Measurements from ENCODE around the gene AGFG1.
A peak's percentile ranks its signal among the peaks of the same experiment; 100 is the strongest.

The AGFG1 gene, protein sequence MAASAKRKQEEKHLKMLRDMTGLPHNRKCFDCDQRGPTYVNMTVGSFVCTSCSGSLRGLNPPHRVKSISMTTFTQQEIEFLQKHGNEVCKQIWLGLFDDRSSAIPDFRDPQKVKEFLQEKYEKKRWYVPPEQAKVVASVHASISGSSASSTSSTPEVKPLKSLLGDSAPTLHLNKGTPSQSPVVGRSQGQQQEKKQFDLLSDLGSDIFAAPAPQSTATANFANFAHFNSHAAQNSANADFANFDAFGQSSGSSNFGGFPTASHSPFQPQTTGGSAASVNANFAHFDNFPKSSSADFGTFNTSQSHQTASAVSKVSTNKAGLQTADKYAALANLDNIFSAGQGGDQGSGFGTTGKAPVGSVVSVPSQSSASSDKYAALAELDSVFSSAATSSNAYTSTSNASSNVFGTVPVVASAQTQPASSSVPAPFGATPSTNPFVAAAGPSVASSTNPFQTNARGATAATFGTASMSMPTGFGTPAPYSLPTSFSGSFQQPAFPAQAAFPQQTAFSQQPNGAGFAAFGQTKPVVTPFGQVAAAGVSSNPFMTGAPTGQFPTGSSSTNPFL

DNA sequence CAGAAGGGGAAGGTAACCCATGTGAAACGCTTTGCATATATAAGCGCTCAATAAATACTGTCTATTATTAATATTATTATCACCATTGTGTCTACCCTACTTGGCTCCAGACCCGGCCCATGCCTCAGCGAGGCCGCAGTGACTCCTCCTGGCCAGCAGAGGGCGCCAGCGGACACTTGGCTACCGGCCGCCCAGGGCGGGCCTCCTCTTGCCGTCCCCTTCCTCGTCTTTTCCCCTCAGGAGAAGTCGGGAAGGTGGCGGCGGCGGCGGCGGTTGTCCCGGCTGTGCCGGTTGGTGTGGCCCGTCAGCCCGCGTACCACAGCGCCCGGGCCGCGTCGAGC is at the start of gene AGFG1:
AGFG1 (plus strand) TSS at position 233 of the 341 bp plus-strand sequence. CDS start 266 bp downstream, outside the sequence.
- DNase-seq, result peak; percentile 84

DNA sequence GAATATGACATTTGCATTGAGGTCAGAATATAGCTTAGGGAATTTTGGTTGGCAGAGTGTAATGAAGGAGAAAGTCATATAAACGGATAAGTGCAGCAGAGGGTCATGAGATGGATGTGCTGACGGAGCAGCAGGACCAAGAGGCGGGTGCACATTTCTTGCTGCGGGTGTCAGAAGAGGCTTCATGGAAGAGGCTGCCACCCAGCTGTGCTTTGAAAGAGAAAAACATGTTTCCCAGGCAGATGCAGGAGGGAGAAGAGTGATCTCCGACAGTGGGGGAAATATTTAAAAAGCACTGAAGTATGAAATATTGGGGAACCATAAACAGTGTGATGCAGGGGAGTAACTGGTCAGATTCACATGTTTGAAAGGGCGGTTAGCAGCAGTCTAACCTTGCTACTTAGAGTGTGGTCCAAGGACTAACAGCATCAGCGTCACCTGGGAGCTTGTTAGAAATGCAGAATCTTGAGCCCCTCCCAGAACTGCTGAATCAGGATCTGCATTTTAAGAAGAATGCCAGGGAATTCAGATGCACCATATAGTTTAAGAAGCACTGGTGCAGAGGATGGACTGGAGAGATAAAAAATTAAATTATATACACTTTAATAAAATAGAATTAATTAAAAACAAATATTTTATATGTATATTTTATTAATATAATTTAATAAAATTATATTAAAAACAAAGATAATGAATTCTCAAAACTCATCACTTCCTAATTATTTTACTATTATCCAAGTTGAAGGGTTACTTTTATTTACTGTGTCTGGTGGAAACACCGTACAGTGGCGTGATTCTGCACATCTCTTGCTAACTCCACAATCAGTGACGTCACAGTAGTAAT is 48.1 kb upstream of the AGFG1 start:
- DNase-seq, result no peak

DNA sequence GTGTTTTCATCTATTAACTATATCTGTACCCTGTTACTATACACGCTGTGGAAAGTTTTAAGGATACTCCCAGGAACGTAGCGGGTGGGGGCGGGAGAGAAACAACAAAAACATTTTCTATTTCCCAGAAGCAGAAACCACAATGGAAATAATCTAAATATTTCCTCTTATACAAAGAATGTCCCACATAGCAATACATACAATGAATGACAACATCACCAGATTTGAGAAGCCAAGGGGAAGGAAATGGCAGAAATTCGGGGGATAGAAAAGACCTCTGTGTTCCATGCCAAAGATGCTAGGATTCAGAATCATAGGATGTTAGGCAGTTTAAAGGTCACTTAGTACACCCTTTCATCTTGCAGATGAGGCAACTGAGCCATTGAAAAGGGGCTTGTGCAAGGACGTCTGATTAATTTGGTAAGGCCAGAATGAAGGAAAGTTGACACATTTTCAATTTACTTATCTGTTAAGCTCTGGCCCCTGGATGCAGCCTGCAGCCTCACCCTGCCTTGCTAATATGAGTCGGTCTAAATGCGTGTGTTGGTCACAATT is 43.1 kb upstream of the AGFG1 start:
- no peak for DNase-seq

DNA sequence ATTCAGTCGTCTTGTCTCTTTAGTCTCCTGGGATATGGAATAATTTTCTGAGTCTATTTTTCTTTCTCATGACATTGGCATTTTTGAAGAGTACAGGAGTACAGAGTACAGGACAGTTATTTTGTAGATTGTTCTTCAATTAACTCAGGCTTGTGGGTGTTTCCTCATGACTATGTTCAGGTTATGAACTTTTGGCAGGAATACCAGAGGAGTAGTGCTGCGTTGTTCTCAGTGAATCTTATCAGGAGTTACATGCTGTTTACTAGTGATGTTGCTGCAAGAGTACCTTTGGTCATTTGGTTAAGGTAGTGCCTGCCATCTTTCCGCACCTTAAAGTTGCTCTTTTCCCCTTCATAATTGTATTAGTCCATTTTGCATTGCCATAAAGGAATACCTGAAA is 41.3 kb upstream of the AGFG1 start:
- no peak for DNase-seq

DNA sequence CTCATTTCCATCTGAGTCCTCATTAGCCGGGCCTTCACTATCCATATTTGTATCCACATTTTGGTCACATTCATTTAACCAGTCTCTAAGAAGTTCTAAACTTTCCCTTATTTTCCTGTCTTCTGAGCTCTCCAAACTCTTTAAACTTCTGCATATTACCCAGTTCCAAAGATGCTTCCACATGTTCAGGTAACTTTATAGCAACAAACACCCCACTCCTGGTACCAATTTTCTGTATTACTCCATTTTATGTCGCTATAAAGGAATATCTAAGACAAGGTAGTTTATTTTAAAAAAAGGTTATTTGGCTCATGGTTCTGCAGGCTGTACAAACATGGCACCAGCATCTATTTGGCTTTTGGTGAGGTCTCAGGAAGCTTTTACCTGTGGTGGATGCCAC is 38.8 kb upstream of the AGFG1 start:
- DNase-seq, result no peak

DNA sequence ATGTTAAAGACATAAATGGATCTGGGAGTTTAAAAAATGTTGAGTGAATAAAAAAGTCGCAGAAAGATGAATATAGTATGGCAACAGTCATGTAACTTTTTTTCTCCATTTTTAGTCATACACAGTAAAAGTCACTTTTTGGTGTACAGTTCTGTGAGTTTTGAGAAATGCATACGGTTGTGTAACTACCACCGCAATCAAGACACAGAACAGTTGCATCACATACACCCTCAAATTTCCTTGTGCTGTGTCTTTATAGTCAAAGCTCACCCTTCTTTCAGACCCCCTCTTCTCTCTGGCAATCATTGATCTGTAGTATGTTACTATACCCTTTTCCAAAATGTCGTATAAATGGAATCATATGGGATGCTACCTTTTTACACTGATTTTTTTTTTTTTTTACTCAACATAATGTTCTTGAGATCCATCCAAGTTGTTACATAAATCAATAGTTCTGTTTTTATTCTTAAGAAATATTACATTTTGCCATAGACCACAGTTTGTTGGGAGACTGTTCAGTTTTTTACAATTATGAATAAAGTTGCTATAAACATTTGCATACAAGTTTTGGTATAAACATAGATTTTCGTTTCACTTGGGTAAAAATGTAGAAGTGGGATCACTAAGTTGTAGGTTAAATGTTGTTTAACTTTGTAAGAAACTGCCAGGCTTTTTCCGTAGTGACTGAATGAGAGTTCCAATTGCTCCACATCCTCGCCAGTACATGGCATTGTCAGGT is 35.4 kb upstream of the AGFG1 start:
- DNase-seq, result no peak

DNA sequence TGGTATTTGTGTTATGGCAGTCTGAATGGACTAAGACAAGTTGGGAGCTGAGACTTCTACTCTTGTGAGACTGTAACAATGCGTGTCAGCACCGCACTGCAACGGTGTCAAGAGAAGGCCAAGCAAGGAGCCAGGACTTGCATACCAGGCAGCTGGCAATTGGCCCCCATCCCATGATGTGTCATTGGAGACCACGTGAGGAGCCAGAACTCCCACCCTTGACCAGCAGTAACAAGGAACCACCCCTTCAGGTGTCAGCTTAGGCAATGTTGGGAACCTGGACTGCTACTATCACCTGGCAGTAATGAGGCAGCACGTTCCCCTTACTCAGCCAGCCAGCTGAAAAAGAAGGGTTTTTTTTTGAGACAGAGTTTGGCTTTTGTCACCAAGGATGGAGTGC is 32.7 kb upstream of the AGFG1 start:
- DNase-seq, result no peak

DNA sequence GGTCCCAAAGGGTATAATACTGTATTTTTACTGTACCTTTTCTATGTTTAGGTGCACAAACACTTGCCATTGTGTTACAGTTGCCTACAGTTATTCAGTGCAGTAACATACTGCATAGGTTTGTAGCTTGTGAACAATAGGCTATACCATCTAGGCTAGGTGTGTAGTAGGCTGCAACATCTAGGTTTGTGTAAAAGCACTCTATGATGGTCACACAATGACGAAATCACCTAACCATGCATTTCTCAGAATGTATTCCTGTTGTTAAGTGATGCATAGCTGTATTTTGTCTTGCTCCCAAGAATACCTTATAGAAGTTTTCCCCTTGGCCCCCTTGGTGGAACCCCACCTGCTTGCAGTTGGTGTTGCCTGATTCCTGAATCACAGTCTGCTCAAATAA is 29.3 kb upstream of the AGFG1 start:
- no peak for DNase-seq

DNA sequence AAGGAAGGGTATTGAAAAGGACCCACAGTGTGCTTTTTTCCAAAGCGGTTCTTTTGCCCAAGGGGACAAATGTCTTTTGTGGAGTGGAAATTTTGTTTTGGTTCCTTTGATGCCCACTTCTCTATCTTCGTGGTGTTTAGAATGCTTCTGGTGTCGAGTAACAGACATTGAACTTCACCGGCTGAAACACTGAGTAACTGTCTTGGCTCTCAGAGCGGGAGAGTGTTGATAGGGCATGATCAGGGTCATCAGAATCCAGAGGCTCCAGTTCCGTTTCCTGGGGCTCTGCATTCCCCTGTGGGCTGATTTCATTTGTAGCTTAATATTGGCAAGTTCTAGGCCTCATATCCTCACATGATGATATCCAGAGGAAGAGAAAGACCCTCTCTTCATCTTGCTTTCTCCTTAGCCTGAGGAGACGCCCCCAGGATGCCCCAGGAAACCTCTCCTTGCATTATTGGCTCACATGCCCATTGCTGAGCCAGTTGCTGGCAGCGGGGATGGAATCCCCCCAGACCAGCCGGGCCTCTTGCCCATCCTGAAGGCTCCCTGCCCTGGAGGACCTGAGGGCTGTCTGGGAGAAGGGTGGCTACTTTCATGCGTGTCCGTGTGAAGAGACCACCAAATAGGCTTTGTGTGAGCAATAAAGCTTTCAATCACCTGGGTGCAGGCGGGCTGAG is 27.9 kb upstream of the AGFG1 start:
- no peak for DNase-seq

DNA sequence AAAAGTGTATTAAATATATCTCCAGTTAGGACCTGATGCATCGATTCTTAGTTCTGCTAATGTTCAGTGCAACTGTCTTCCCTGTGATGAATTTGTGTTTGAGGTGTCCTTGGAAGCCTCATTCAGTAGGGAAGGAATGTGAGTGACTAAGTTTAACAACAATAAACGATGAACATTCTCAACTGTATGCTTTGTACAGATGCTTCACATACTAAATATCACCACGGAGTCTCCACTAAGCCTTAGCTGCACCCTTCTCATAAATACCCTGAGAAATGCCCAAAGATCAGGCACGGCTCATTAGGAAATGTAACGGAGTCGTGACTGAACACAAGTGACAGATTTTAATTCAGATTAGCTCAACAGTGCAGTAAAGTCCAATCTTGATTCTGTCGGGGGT is 24.4 kb upstream of the AGFG1 start:
- no peak for DNase-seq

DNA sequence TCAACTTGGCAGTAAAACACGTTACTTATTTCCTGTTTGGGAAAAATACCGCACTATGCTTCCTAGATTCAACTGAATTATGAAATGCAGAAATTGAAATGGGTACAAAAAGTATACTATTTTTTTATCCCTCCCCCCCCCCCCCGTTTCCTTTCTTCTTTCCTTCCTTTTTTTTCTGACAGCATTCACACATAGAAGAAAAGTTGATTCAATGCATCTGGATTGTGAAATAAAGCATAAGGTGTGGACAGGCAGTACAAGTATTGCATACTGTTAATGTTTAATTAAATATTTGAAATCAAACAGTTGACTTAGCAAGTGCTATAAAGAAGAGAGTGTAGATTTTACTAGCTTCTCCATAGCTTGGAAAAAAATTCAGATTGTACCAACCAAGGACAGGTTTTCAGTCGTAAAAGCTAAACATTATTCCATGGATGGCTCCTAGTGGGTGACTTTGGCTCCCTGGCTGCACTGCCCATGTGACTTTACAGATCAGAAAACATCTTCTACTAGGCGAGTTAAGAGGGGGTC is 21.6 kb upstream of the AGFG1 start:
- DNase-seq, result no peak

DNA sequence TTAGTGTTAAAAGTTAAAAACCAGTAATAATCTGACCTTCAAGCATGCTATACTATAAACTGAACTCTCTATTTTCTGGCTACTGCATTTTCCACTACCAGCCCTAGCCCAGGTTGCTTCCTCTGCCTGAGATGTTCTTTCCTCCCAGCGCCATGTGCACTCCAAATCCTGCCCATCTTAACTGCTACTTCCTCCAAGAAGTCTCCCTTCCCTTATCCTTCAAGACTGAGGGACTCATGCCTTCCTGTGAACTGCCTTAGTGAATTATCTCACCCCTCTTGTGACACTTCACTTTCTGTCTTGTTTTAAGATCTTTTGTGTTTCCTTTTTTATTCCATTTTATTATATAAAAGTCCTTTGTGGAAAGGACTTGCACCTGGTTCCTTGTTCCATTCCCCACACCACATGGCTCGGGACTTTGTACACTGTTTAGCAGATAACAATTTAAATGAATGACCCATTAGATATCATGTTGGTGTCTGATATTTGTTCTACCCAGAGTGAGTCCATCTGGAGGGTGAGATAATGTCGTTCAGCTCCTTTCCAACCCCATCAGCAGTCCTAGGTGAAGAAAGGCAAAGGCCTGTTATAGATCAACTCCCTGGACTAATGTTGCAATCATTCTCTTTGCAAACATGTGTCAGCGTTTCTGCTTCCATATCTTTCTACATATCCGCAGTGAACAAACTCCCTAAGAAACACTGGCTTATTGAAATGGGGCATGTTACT is 20.9 kb upstream of the AGFG1 start:
- DNase-seq, result no peak

DNA sequence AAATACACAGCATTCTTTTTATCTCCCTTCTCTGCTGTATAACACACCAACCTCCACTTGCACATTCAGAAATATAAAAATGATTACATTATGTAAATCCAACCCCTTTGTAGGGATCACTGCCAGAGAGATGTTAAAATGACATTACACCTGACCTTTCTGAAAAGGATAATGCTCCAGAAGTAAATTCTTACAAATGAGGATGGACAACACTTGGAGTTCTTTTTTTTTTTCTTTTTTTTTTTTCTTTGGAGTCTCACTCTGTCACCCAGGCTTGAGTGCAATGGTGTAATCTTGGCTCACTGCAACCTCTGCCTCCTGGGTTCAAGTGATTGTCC is 20.3 kb upstream of the AGFG1 start:
- DNase-seq, result no peak

DNA sequence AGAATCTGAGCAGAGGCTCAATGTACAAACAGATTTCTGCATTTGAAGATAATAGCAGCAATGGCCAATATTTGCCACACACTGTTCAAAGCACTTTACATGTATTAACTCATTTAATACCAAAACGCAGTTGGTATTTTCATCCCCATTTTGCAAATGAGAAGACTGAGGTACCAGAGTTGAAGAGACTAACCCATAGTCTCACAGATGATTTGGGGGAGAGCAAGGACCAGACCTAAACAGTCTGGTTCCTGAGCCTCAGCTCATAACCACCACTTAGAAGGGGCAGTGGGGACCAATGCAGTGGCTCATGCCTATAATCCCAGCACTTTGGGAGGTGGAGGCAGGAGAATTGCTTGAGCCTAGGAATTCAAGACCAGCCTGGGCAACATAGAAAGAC is 18.1 kb upstream of the AGFG1 start:
- no peak for DNase-seq

DNA sequence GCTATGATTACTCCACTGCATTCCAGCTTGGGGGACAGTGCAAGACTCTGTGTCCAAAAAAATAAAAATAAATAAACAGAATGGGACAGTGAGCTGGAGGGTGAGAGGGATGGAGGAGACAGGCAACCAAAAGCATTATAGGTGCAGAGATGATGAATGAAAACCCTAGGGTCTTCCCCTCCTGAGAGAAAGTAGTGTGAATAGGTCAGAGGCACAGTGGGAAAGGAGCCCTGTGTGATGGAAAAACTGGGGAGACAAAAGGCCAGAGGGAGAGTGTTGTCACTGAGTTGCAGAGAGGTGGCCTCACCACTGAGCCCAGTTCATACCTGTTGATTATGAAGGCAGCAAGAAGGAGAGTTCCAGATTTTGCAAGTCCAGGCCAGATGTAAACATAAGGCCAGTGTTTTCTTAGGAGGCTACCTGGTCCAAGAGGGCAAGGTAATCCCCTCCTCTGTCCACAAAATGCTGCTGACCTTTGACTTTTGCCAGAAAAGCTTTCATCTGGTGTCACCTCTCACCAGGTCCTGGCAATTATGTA is 17.6 kb upstream of the AGFG1 start:
- no peak for DNase-seq

DNA sequence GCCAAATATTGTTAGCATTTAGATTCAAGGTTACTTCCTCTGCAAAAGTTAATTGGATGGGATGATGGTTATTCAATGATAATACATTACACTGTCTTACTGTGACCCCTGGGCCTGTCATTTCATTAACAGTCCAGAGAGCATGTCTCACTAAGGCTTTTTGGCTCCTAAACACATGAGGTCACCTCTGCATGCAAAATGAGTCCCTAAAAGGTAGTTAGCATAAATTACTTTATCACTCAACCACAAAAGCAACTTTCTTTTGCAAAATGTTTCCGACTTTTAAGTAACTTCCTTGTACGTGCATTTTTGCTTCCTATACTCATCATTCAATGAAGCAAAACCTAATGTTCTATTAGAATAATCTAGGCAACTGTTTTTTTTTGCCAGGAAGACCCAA is 16.8 kb upstream of the AGFG1 start:
- DNase-seq, result no peak

DNA sequence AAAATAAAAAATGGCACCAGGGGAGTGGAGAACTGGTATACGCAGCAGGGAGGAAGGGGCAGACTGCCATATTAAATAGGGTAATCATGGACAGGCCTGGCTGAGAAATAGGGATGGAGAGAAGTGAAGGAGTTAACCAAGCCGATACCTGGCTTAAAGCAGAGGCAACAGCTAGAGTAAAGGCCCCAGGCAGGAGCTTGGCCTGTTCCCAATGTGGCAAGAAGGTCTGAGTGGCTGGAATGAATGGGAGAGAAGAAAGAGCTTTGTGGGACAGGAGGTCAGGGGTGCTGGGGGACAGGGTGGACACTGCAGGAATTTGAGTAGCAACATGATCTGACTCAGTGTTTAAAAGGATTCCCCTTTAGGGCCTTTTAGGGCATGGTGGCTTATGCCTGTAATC is 15.9 kb upstream of the AGFG1 start:
- no peak for DNase-seq

DNA sequence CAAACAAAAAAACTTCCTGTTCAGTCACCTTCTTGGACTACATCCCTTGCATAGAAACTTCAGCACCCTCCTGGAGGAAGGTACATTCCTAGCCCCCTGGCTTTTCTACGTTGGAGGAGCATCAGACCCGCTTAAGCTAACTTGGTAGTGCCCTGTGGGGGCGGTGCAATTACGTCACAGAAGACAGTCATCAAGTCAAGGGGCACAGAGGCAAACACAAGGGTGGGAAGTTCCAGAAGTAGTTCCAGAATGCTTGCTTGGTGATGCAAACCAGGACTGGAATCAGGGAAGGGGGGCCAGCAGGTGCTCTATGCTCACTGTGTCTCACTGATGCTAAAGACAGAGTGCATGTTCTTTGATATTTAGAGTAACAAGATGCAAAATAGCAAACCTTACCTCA is 15.2 kb upstream of the AGFG1 start:
- DNase-seq, result no peak

DNA sequence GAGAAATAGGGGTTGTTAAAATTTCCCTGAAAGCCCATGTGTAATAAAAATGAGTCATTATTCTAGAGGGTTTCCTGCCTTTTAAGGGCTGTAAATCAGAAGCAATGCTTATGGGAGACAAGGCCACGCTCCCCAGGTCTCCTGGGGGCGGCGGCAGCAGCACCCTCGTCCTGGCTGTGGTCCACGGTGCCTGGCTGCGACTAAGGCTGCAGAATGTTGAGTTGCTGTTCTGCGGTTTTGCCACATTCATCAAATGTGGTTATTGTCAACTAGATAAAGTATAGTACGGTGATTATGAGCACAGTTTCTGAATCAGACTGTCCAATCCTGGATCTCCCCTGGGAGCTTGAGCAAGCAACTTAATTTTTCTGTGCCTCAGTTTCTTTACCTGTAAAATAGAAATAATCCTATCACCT is 11.9 kb upstream of the AGFG1 start:
- peak; percentile 79 for DNase-seq

DNA sequence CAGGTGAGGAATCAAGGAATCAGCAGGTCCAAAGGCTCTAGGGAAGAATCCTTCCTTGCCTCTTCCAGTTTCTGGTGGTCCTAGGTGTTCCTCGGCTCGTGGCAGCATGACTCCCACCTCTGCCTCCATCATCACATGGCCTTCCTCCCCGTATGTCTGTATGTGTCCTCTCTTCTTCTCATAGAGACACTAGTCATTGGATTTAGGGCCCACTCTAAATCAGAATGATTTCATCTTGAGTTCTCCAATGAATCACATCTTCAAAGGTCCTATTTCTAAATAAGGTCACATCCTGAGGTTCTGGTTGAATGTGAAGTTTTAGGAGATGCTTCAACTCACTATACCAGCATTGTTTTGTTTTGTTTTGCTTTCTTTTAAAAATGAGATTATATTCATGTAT is 11.1 kb upstream of the AGFG1 start:
- no peak for DNase-seq

DNA sequence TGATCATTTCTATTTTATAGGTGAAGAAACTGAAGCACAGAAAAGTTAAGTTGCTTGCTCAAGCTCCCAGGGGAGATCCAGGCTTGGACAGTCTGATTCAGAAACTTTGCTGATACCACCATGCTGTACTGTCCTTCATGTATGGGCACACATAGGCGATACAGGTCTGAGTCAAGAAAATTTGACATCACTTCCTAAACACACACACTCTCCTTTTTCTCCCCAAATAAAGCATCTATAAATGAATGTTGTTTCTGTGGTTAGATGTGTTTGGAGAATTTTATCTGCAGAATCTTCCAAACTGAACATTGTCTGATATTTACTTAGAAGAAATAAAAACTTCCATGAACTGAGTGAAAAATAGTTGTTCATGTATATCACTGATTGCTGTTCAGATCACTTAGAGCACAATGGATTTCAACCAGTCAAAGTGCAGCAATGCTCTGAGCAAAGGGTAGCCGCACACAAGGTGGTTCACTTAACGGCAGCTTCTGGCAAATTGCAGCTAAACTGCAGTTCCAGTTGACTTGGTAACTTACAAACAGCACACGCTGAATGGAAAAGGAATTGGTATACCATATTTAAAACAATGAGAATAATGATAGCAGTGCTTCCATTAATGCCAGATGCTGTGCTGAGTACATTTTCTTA is 10.0 kb upstream of the AGFG1 start:
- no peak for DNase-seq

All from CD4-positive, alpha-beta T cell treated with Interleukin-6 for 4 hours (primary cell).